ENCODE measurements around the gene CRPPA. TPM values are rescaled to one million over a fixed set of nuclear protein-coding genes. Genes with fewer than 3 reads are reported as not detected.

The CRPPA gene
- total and polyA plus RNA-seq, 2 of the 13 experiments (the other 11 are each of a cell fraction or from before 2014, with no cell fraction given), result 0.16 to 1.3 TPM

GRCh38 chr7:16421333-16422102, at the start of gene CRPPA (continued):
- TF ChIP-seq GABPB1 (CRISPR knock-in tag; IDR thresholded peaks at IDR 0.05) (peak; percentile 57; the same call in 1 of the 2 replicates), ZBTB43 (CRISPR knock-in tag; conservative IDR thresholded peaks at IDR 0.05) (peak; percentile 63; the same call in 1 of the 2 replicates), NR3C1 (CRISPR knock-in tag; IDR thresholded peaks at IDR 0.05) (no peak), SNAI1 (CRISPR knock-in tag; IDR thresholded peaks at IDR 0.05; ENCODE audit: borderline replicate concordance) (no peak), TRIM24 (CRISPR knock-in tag; IDR thresholded peaks at IDR 0.05) (no peak), SMAD3 (CRISPR knock-in tag; IDR thresholded peaks at IDR 0.05) (no peak), CTCF (CRISPR knock-in tag; IDR thresholded peaks at IDR 0.05) (peak; percentile 19; the same call in 1 of the 2 replicates), ZFP90 (CRISPR knock-in tag; IDR thresholded peaks at IDR 0.05; ENCODE audit: borderline replicate concordance) (no peak; the same call in 1 of the 2 replicates), ZNF7 (CRISPR knock-in tag; IDR thresholded peaks at IDR 0.05) (no peak), EZH2 (conservative IDR thresholded peaks at IDR 0.05; ENCODE audit: low read depth, low read length) (no peak), NR1H2 (CRISPR knock-in tag; IDR thresholded peaks at IDR 0.05; ENCODE audit: borderline replicate concordance, low read depth) (no peak), RARA (CRISPR knock-in tag; IDR thresholded peaks at IDR 0.05) (0 out of 2 replicates have a peak, but pooled peaks have one; percentile 5), ARID2 (CRISPR knock-in tag; IDR thresholded peaks at IDR 0.05; ENCODE audit: borderline replicate concordance) (no peak), ATF3 (CRISPR knock-in tag; IDR thresholded peaks at IDR 0.05) (no peak), PHF20 (CRISPR knock-in tag; IDR thresholded peaks at IDR 0.05) (peak; percentile 10; the same call in 1 of the 2 replicates), ZBTB7B (CRISPR knock-in tag; IDR thresholded peaks at IDR 0.05) (no peak), ZNF777 (CRISPR knock-in tag; IDR thresholded peaks at IDR 0.05) (peak; percentile 62), HDAC6 (IDR thresholded peaks at IDR 0.05; ENCODE audit: low read depth, low read length) (no peak), ZFP36 (IDR thresholded peaks at IDR 0.05; ENCODE audit: borderline replicate concordance, low read depth, low read length, partially characterized antibody) (no peak), ZNF616 (CRISPR knock-in tag; IDR thresholded peaks at IDR 0.05; ENCODE audit: low read depth) (no peak), BCL3 (CRISPR knock-in tag; IDR thresholded peaks at IDR 0.05) (no peak), HOMEZ (CRISPR knock-in tag; IDR thresholded peaks at IDR 0.05; ENCODE audit: low read depth) (no peak), MIER3 (CRISPR knock-in tag; IDR thresholded peaks at IDR 0.05; ENCODE audit: borderline replicate concordance) (no peak), MED1 (CRISPR knock-in tag; IDR thresholded peaks at IDR 0.05) (no peak; the same call in 1 of the 2 replicates), ZNF3 (CRISPR knock-in tag; IDR thresholded peaks at IDR 0.05) (no peak)
